NCI-H2081 treated with DMSO at 0.1 percent for 48 hours (cell line): ENCODE results near the gene PATL2.
"Not testable (repeated sequence)": the region's sequence is repeated elsewhere in the genome, so short reads cannot be mapped to it uniquely, and the experiment has no call there.

Experiments
- DNase-seq: peaks from one replicate; lab custom pipeline; 2025; lab: John Stamatoyannopoulos, UW

The PATL2 gene

DNA sequence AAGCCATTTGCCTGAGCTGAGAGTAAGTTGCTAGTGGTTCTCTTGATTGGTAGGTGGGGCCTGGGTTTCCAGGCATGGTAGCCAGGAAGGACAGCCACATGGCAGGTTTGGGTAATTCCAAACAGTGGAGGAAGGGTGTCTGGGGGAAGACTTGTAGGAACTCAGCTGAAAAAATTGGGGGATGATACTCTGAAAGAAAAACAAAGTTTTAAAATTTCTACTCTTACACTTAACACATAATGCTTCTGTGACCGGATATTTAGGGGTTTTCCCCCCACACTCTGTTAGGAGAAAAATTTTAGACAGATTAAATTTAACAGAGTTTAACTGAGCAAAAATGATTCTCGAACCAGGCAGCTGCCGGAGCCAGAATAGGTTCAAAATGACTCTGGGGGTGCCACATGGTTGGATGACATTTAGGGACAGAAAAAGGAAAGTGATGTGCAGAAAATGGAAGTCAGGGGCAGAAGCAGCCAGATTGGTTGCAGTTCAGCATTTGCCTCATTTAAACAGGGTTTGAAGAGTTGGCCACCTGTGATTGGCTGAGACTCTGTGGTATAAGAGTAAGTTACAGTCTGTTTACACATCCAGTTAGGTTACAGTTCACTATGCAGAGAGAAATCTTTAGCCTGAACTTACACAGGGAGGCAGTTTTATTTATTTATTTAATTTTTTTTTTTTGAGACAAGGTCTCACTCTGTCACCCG, 8.3 kb upstream of the PATL2 start:
- DNase-seq: no peak

- DNase-seq: no peak
Measured at GRCh38 chr15:44718927-44719292, 7.8 kb upstream of the PATL2 start.

DNA sequence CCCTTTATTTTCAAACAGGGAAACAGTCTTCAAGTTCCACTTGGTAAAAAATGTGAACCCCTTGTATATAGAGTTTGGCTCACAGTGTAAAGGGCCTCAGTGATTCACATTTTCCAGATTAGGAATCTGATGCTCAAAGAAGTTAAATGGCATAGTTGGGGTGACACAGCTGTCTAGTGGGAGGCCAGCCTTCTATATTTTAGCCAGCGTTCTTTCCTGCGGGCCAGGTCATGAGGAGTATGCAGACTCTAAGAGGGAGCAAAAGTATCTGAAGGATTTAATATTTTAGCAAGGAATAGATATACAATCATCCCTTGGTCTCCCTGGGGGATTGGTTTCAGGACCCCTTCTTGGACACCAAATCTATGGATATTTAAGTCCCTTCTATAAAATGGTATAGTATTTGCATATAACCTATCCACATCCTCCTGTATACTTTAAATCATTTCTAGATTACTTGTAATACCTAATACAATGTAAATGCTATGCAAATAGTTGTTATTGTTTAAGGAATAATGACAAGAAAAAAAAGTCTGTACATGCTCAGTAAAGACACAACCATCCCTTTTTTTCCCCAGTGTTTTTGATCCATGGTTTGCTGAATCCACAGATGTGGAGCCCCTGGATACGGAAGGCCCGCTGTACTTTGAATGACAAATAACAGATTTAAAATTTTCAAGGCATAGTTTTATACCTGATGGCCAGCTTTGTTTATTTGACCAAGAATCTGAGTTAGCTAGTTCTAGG, 7.2 kb upstream of the PATL2 start:
- DNase-seq: no peak

DNA sequence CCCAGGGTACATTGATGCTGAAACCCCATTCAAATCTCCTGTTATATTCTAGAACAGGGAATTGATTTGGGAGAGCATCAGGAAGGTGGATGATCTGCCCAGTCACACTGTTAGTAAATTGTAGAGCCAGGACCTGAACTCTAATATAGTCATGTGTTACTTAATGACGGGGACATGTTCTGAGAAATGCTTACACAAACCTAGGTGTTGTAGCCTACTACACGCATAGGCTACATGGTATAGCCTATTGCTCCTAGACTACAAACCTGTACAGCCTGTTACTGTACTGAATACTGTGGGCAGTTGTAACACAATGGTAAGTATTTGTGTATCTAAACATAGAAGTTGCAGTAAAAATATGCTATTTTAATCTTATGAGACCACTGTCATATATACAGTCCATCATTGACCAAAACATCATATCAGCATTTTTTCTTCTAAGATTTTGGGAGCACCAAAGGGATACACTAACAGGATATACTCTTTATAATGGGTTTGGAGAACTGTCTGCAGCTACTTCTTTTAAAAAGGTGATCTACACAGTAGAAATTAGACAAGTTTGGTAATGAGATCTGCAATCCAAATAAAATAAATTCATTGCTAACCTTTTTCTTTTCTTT, 6.0 kb upstream of the PATL2 start:
- DNase-seq: no peak

GRCh38 chr15:44715797-44716334, 4.7 kb upstream of the PATL2 start:
- no peak for DNase-seq

GRCh38 chr15:44715142-44715796, 4.1 kb upstream of the PATL2 start:
- DNase-seq: no peak

DNA sequence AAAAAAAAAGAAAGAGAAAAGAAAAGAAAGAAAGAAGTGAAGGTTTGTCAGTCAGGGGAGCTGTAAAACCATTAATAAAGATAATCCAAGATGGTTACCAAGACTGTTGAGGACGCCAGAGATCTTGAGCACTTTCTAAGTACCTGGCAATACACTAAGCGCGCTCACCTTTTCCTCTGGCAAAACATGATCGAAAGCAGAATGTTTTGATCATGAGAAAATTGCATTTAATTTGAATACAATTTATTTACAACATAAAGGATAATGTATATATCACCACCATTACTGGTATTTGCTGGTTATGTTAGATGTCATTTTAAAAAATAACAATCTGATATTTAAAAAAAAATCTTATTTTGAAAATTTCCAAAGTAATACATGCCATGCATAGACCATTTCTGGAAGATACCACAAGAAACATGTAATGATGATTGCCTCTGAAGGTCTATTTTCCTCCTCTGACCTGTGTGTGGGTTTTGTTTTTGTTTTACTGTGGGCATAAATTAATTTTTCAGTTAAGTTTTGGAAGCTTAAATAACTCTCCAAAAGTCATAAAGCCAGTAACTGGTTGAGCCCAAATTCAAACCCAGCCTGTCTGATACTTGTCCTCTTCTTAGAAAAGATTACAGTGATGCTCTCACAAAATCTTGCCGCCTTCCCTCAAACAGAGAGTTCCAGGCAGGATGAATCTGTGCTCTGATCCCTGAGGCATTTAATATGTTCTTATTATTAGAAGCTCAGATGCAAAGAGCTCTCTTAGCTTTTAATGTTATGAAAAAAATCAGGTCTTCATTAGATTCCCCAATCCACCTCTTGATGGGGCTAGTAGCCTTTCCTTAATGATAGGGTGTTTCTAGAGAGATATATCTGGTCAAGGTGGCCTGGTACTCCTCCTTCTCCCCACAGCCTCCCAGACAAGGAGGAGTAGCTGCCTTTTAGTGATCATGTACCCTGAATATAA, 2.2 kb upstream of the PATL2 start:
- peak; percentile 16 for DNase-seq

GRCh38 chr15:44712346-44713005, 1.4 kb upstream of the PATL2 start:
- DNase-seq: no peak

DNA sequence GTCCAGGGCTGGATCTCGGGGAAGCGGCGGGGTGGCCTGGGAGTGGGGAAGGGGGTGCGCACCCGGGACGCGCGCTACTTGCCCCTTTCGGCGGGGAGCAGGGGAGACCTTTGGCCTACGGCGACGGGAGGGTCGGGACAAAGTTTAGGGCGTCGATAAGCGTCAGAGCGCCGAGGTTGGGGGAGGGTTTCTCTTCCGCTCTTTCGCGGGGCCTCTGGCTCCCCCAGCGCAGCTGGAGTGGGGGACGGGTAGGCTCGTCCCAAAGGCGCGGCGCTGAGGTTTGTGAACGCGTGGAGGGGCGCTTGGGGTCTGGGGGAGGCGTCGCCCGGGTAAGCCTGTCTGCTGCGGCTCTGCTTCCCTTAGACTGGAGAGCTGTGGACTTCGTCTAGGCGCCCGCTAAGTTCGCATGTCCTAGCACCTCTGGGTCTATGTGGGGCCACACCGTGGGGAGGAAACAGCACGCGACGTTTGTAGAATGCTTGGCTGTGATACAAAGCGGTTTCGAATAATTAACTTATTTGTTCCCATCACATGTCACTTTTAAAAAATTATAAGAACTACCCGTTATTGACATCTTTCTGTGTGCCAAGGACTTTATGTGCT, 721 bp upstream of the PATL2 start:
- no peak for DNase-seq

- no peak for DNase-seq
Measured at GRCh38 chr15:44710236-44711095, 657 bp downstream of the PATL2 start.

DNA sequence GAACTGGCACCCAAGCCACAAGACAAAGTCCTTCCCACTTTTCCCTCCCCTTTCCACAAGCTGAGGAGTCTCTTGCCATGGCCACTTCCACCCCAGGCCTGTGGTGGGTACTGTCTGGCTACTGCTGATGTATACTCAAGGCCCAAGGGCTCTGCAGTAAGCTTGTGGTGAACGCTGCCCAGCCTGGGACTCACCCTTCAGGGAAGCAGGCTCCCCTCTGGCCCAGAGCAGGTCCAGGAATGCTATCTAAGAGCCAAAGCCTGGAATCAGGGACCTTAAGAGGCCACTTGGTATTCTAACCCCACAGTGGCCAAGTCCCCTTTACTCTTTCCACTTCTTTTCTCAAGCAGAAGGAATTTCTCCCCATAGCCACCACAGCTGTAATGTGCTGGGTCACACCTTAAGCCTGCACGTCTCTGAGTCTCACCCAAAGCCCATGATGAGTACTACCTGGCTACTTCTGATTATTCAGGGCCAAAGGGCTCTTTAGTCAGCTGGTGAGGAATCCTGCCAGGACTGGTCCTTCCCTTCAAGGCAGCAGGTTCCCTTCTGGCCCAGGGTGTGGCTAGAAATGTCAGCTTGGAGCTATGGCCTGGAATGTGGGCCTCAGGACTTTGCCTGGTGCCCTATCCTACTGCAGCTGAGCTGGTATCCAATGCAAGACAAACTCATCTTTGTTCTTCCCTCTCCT, 4.0 kb downstream of the PATL2 start:
- no peak for DNase-seq

GRCh38 chr15:44706401-44706800, 4.7 kb downstream of the PATL2 start:
- DNase-seq: no peak

- DNase-seq: no peak
Measured at GRCh38 chr15:44705986-44706385, 5.1 kb downstream of the PATL2 start.

GRCh38 chr15:44700676-44701075, 10.4 kb downstream of the PATL2 start:
- not testable (repeated sequence) for DNase-seq

DNA sequence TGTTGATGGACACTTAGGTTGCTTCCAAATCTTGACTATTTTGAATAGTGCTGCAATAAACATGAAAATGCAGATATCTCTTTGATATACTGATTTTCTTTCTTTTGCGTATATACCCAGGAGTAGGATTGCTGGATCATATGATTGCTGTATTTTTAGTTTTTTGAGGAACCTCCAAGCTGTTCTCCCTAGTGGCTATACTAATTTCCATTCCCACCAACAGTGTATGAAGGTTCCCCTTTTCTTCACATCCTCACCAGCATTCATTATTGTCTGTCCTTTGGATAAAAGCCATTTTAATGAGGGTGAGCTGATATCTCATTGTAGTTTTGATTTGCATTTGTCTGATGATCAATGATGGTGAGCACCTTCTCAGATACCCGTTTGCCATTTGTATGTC, 12.5 kb downstream of the PATL2 start:
- DNase-seq: no peak

GRCh38 chr15:44697014-44697413, 14.1 kb downstream of the PATL2 start:
- DNase-seq: no peak

- DNase-seq: no peak
Measured at GRCh38 chr15:44695294-44695693, 15.8 kb downstream of the PATL2 start.

DNA sequence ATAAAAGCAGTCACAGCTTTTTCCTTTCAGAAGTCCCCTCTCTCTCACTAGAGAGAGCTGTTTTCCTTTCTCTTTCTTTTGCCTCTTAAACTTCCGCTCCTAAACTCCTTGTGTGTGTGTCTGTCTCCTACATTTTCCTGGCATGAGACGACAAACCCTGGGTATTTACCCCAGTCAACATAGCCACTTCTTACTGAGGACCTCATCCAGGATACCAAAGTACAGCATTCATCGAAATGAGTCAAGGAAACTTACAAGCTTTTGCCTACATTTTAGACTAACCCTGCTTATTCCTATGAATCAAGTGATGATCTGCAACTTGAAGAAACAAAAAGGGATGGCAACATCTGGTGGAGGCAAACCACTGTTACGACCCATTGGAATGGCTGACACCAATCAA, 16.7 kb downstream of the PATL2 start:
- DNase-seq: no peak

DNA sequence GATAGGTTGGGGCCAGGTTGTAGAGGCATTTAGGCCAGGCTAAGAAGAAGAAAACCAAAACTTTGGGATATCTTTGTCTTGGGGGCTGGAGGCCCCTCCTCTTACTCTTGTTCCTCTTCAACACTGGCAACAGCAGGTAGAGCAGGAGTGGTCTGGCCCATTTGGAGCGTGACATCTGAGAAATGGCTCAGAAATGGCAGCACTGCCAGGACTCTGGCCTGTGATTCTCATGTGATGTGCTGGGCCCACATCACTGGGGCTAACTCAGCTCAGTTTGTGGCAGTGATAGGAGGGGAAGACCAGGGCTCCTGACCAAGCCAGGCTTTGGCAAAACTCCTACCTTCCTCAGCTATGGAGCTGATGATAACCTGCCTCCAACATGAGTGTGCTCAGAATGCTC, 18.5 kb downstream of the PATL2 start:
- DNase-seq: no peak
